Right lobe of liver (tissue), 6 donors: ENCODE measurements around the gene SCN5A. TPM values are rescaled to one million over a fixed set of nuclear protein-coding genes. Genes with fewer than 3 reads are reported as not detected.

ENCODE experiments used
- ATAC-seq, 4 donors: fragments of 200-7000 bp; cut with Tn5 transposase; one replicate each; pipeline ENCODE4 v1.9.1; 2020; ENCODE audit warnings: mild to moderate bottlenecking in 4 of 4, moderate library complexity in 4 of 4
- DNase-seq, 3 donors: peaks; one replicate each; pipeline ENCODE4 v3.0.0-alpha.2; 2020
- H3K27ac ChIP-seq, 3 donors: fragments of 200-600 bp; one replicate each; pipeline ENCODE4 v1.8.0; 2022
- H3K27me3 ChIP-seq, 2 donors: fragments of 200-600 bp; one replicate each; pipeline ENCODE4 v1.8.0; 2022
- H3K36me3 ChIP-seq, 4 donors: fragments of 200-600 bp; sonication (generic) in 1 of 4; one replicate each; pipeline versions ENCODE4 v1.5.1 to v1.8.0; 2017 to 2022; ENCODE audit warnings: control low read depth in 1 of 4
- H3K4me1 ChIP-seq, 4 donors: fragments of 200-600 bp; sonication (generic) in 1 of 4; one replicate each; pipeline versions ENCODE4 v1.5.1 to v1.8.0; 2017 to 2022; ENCODE audit warnings: control low read depth in 1 of 4
- H3K4me3 ChIP-seq, 3 donors: fragments of 200-600 bp; one replicate each; pipeline ENCODE4 v1.8.0; 2022
- H3K9me3 ChIP-seq, 4 donors: fragments of 200-600 bp; sonication (generic) in 1 of 4; one replicate each; pipeline versions ENCODE4 v1.5.1 to v1.8.0; 2017 to 2022; ENCODE audit warnings: control low read depth in 1 of 4
- POLR2A ChIP-seq: fragments of 450-650 bp; IDR thresholded peaks from one replicate; pipeline ENCODE4 v1.6.1; 2017; ENCODE audit warnings: antibody characterized with exemption, mild to moderate bottlenecking
- WGBS: methylation state at CpG from one replicate; pipeline ENCODE4 v1.1.6; 2018; ENCODE audit warnings: low coverage, low lambda C conversion rate; ENCODE audit not compliant: insufficient coverage; ENCODE audit errors: missing lambda C conversion rate; 5-methylcytosine and 5-hydroxymethylcytosine counted together
- intact Hi-C, 2 donors: fragments of 100-400 bp; cut with DNase I; formaldehyde crosslinking; loops; one replicate each; pipeline versions ENCODE4 v1.11.2 to v1.14.1; 2022
- total RNA-seq, 6 experiments: library from RNA; depleted of rRNA in 2 of 6; stranded (reverse); fragments of >200 nt in 2 of 6; fragmentation: NEBNext Ultra II Directional in 3 of 6; extraction: Animal tissue kit (Norgen Biotek cat#: 25700) in 3 of 6; gene quantifications; one replicate each; pipeline versions ENCODE4 v1.1.0 to v1.2.4, GENCODE V29; 2016 to 2023
- TF ChIP-seq, protein P1 (sequence below), 4 donors: fragments of 200-600 bp in 3 of 4; fragments of 450-650 bp in 1 of 4; IDR thresholded peaks; one replicate each; pipeline versions ENCODE4 v1.5.1 to v1.8.0; 2016 to 2022; ENCODE audit warnings: antibody characterized with exemption in 4 of 4, mild to moderate bottlenecking in 2 of 4
- donor health status: DM: no; HTN: yes; CAD: no.
- donor health status: DM: no; HTN: no; CAD: no.
- donor health status: DM: no; HTN: no; CAD: no.
- donor health status: DM: no; HTN: yes; CAD: no.
- donor health status: DM: no; HTN: yes; CAD: no.

The SCN5A gene
- total RNA-seq, 6 experiments from 2014 or later, result 0.02 TPM; not detected in 5

DNA sequence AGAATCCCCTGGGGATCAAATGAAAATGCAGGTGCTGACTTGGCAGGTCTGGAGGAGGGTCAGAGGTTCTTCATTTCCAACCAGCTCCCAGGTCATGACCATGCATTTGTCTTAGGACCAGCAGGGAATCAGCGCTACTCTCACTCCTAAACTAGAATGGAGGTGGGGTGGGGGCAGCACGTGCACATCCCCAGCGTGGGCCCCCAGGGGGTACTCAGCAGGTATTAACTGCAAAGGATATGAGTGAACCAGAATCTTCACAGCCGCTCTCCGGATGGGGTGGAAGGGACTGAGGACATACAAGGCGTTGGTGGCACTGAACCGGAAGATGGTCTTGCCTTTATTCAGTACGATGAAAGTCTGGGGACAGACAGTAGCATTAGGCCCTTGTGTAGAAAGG lies 19.4 kb downstream of the SCN5A start:
- no peaks in the 10 kb centered on the region for H3K4me1 ChIP-seq
- TF ChIP-seq, protein P1, sequence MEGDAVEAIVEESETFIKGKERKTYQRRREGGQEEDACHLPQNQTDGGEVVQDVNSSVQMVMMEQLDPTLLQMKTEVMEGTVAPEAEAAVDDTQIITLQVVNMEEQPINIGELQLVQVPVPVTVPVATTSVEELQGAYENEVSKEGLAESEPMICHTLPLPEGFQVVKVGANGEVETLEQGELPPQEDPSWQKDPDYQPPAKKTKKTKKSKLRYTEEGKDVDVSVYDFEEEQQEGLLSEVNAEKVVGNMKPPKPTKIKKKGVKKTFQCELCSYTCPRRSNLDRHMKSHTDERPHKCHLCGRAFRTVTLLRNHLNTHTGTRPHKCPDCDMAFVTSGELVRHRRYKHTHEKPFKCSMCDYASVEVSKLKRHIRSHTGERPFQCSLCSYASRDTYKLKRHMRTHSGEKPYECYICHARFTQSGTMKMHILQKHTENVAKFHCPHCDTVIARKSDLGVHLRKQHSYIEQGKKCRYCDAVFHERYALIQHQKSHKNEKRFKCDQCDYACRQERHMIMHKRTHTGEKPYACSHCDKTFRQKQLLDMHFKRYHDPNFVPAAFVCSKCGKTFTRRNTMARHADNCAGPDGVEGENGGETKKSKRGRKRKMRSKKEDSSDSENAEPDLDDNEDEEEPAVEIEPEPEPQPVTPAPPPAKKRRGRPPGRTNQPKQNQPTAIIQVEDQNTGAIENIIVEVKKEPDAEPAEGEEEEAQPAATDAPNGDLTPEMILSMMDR (IDR thresholded peaks at IDR 0.05), result no peak
- TF ChIP-seq POLR2A, result no peak
- ATAC-seq (no peak), DNase-seq (no peak)
- no peaks in the 10 kb centered on the region for H3K36me3 ChIP-seq
- no peak overlapping the region for H3K4me3 ChIP-seq
- no peak overlapping the region for H3K27ac ChIP-seq
- intact Hi-C loops, result no loop called here
- H3K9me3 ChIP-seq, result no peaks in the 10 kb centered on the region
- H3K27me3 ChIP-seq, result no peaks in the 10 kb centered on the region
- WGBS, result 53% methylated on average over 6 of the region's 8 CpGs

DNA sequence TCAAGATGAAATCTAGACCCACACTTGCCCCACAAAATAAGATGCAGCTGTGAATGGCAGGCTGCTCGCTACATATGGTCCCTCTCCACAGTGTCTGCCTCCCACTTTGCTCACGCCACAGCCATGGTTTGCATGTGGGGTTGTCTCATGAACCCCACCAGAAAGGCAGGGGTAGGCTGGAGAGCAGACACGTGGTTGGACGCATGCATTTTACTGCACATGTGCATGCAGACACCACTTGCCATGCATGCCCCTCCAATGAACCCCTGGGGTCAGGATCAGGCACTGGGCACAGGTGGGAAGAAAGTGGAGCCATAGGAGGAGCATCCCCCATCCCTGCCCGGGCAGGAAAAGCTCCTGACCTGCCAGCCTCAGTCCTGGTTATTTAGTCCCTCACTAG lies 20.7 kb downstream of the SCN5A start:
- TF ChIP-seq, protein P1 (IDR thresholded peaks at IDR 0.05), result no peak
- TF ChIP-seq POLR2A, result no peak
- no peak for ATAC-seq
- intact Hi-C loops, result no loop called here
- no peak overlapping the region for H3K27ac ChIP-seq
- no peak for DNase-seq
- H3K4me3 ChIP-seq, result no peak overlapping the region
- no peaks in the 10 kb centered on the region for H3K9me3 ChIP-seq
- no peaks in the 10 kb centered on the region for H3K27me3 ChIP-seq
- no peaks in the 10 kb centered on the region for H3K4me1 ChIP-seq
- H3K36me3 ChIP-seq, result no peaks in the 10 kb centered on the region
- WGBS, result no CpG with 5 or more reads among the region's 5 CpGs

DNA sequence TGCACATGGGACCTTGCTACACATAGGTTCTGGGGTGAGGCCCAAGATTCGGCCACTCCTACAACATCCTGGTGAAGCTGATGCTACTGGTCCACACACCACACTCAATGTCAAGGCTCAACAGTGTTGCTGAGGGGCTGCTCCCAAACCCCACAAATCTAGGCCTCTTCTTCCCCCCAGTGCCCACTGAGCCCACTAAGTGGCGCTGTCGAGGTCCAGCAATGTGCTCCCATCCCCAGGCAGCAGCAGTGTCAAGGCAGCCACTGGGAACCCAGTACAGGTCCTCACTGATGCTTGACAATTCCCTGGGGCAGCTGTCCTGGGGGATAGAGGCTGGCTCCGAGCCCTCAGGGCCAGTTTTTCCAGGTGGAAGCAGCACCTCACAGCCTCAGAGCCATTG lies 21.5 kb downstream of the SCN5A start:
- TF ChIP-seq POLR2A, result no peak
- TF ChIP-seq, protein P1 (IDR thresholded peaks at IDR 0.05), result no peak
- Histone ChIP-seq H3K4me1 (no peaks in the 10 kb centered on the region), H3K36me3 (no peaks in the 10 kb centered on the region), H3K4me3 (no peak overlapping the region), H3K27ac (no peak overlapping the region), H3K27me3 (no peaks in the 10 kb centered on the region), H3K9me3 (no peaks in the 10 kb centered on the region)
- DNase-seq, result no peak
- WGBS, result no CpG with 5 or more reads among the region's 4 CpGs
- intact Hi-C loops, result no loop called here
- no peak for ATAC-seq

DNA sequence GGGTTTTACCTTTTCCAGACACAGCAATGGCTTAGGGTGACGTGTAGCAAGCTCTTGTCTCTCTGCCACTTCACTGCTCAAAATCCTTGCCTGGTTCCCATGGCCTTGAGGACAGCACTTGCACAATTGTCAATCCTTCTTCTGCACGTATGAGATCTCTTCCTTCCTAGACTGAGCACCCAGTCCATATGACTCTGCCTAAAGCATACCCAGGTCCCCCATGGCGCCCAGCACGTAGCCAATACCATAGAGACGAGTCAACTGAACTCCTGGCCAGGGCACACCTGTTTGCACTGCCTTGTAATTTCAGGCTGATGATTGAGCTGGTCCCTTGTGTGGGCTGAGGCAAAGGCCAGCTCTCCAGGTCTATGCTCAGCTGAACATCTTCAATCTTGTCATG lies 23.3 kb downstream of the SCN5A start:
- Histone ChIP-seq H3K27me3 (no peaks in the 10 kb centered on the region), H3K4me1 (no peaks in the 10 kb centered on the region), H3K4me3 (no peak overlapping the region), H3K36me3 (no peaks in the 10 kb centered on the region), H3K9me3 (no peaks in the 10 kb centered on the region), H3K27ac (no peak overlapping the region)
- DNase-seq (no peak), ATAC-seq (no peak)
- WGBS, result 52% methylated on average over 3 of the region's 5 CpGs
- TF ChIP-seq POLR2A, result no peak
- TF ChIP-seq, protein P1 (IDR thresholded peaks at IDR 0.05), result no peak
- intact Hi-C loops, result no loop called here

DNA sequence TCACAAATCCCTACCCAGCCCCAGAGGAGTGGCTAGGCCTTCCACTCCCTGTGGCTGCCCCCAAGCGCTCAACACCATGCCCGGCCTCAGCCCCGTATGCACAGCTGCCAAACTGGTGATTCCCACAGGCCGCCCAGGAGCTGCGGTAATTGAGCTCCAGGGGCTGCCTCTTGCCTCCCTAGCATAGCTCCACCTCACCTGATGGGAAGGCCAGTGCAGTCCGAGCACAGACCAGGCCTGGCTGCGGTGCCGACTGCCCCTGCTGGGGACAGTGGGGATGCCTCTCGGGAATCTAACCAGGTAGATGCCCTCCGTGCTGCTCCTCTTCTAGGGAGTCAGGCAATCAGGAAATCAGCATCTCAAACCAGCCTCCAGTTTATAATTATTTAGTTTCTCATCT lies 25.9 kb downstream of the SCN5A start:
- Histone ChIP-seq H3K36me3 (no peaks in the 10 kb centered on the region), H3K4me1 (no peaks in the 10 kb centered on the region), H3K4me3 (no peak overlapping the region), H3K27ac (no peak overlapping the region), H3K9me3 (no peaks in the 10 kb centered on the region), H3K27me3 (no peaks in the 10 kb centered on the region)
- intact Hi-C loops, result no loop called here
- 40% methylated on average over 1 of the region's 10 CpGs for WGBS
- TF ChIP-seq, protein P1 (IDR thresholded peaks at IDR 0.05), result no peak
- TF ChIP-seq POLR2A, result no peak
- DNase-seq (no peak), ATAC-seq (no peak)
